OCI-LY7 (cell line): ENCODE results near the gene MGAT4C.

Source experiments
- CTCF ChIP-seq: fragments of 200-600 bp; sonication (generic); conservative IDR thresholded peaks from 2 replicates; pipeline ENCODE4 v1.5.1; 2014; ENCODE audit warnings: mild to moderate bottlenecking, antibody characterized with exemption, low read length, moderate library complexity, mixed read lengths
- EZH2phosphoT487 ChIP-seq: fragments of 200-600 bp; sonication (generic); IDR thresholded peaks from 2 replicates; pipeline ENCODE4 v1.6.1; 2018; ENCODE audit warnings: low read depth, borderline replicate concordance, mild to moderate bottlenecking, mixed run types, antibody characterized with exemption, low read length, moderate library complexity, mixed read lengths

GRCh38 chr12:86143162-86143561, 113.0 kb downstream of the MGAT4C start:
- TF ChIP-seq CTCF, result no peak
- TF ChIP-seq EZH2phosphoT487, result no peak
